Panc1 (cell line): ENCODE measurements around the gene SPRING1.

ENCODE experiments used
- CTCF ChIP-seq: fragments of 450-650 bp; IDR thresholded peaks from 2 replicates; pipeline ENCODE4 v1.5.1; 2017; ENCODE audit warnings: mild to moderate bottlenecking
- POLR2AphosphoS5 ChIP-seq: IDR thresholded peaks from 2 replicates; pipeline ENCODE4 v1.6.1; 2012; ENCODE audit warnings: mild to moderate bottlenecking, low read depth, low read length, moderate library complexity
- REST ChIP-seq, 2 experiments: IDR thresholded peaks; 2 replicates each; pipeline ENCODE4 v1.6.1; 2011 to 2012; ENCODE audit warnings: low read depth in 2 of 2, control low read depth in 1 of 2, low read length in 1 of 2, mild to moderate bottlenecking in 1 of 2, moderate library complexity in 1 of 2; ENCODE audit not compliant: insufficient read depth in 1 of 2
- TCF7L2 ChIP-seq: IDR thresholded peaks from 2 replicates; pipeline ENCODE4 v1.6.1; 2011; ENCODE audit warnings: mild to moderate bottlenecking, low read depth, low read length, inconsistent platforms

- no peak for TF ChIP-seq CTCF
- TF ChIP-seq POLR2AphosphoS5, result no peak
- TF ChIP-seq REST (IDR thresholded peaks at IDR 0.05; ENCODE audit: insufficient read depth in 1 of 2, low read depth in 2 of 2, low read length in 1 of 2), result no peak
- no peak for TF ChIP-seq TCF7L2
Observed at GRCh38 chr12:116735084-116735483, 2.8 kb downstream of the SPRING1 start.
